Measurements from ENCODE around the gene FRAS1.

The FRAS1 gene

DNA sequence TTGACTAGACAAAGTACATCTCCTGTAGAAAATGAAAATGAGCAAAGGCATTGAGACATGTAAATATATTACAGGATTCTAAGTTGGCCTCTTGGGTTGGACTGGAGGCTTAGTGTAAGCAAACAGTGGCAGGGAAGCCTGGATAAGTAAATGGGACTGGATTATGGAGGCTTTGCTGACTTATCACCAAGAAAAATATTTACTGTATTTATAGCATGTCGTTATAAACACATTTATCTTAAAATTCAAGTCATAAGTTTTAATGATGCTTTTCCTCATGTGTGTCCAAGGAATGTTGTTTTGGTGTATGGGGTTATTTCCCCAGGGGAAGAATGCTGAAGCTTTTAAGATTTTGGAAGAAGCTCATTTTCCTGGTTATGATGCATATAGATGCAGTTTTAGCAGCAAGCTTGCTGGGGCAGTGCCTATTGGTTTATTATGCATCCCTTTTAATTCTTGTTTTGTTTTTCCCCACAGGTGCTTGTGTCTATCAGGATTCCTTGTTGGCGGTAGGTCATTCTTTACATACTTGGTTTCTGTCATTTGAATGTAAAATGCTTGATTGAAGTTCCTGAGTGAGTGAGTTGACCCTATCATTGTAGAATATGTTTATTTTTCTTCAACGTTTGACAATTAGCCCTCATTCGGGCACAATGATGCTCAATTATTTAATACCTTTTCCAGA is 8.5 kb downstream of the FRAS1 start:
- Mint-ChIP-seq H3K9me3 (no peaks in the 10 kb centered on the region), H3K4me3 (no peak overlapping the region), H3K36me3 (ENCODE audit: low read depth) (peaks cover 19% of the 10 kb centered on the region), H3K4me1 (no peaks in the 10 kb centered on the region), H3K27me3 (ENCODE audit: low read depth, poor library complexity) (no peaks in the 10 kb centered on the region), H3K27ac (no peak overlapping the region)
- no peak for DNase-seq
- TF ChIP-seq, protein P1, sequence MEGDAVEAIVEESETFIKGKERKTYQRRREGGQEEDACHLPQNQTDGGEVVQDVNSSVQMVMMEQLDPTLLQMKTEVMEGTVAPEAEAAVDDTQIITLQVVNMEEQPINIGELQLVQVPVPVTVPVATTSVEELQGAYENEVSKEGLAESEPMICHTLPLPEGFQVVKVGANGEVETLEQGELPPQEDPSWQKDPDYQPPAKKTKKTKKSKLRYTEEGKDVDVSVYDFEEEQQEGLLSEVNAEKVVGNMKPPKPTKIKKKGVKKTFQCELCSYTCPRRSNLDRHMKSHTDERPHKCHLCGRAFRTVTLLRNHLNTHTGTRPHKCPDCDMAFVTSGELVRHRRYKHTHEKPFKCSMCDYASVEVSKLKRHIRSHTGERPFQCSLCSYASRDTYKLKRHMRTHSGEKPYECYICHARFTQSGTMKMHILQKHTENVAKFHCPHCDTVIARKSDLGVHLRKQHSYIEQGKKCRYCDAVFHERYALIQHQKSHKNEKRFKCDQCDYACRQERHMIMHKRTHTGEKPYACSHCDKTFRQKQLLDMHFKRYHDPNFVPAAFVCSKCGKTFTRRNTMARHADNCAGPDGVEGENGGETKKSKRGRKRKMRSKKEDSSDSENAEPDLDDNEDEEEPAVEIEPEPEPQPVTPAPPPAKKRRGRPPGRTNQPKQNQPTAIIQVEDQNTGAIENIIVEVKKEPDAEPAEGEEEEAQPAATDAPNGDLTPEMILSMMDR (IDR thresholded peaks at IDR 0.05) = no peak

- H3K27ac Mint-ChIP-seq = no peak overlapping the region
- TF ChIP-seq, protein P1 (IDR thresholded peaks at IDR 0.05) = no peak
- H3K4me1 Mint-ChIP-seq = peaks cover 5% of the 10 kb centered on the region
- H3K27me3 Mint-ChIP-seq (ENCODE audit: low read depth, poor library complexity) = no peaks in the 10 kb centered on the region
- peaks cover 26% of the 10 kb centered on the region for H3K36me3 Mint-ChIP-seq (ENCODE audit: low read depth)
- no peak overlapping the region for H3K4me3 Mint-ChIP-seq
- no peak for DNase-seq
- H3K9me3 Mint-ChIP-seq = no peaks in the 10 kb centered on the region
Observed at GRCh38 chr4:78068481-78068880, 11.4 kb downstream of the FRAS1 start.

DNA sequence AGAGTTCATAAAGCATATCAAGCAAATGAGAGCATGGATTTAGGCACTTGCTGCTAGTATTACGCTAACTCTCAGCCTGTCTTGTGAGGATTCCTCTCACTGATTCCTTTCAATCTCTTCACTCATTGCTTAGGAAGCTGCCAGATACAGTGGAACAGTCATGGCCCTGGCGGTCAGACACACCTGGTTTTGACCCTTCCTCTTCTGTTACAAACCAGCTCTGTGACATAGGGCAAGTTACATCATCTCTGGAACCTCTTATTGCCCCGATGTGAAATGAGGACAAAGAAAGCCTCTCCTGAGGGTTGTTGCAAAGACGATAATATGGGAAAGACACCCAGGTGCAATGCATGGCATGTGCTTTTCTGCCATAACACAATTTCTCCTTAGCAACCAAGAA is 12.2 kb downstream of the FRAS1 start:
- Mint-ChIP-seq H3K36me3 (ENCODE audit: low read depth) (peaks cover 26% of the 10 kb centered on the region), H3K27ac (no peak overlapping the region), H3K4me1 (peaks cover 14% of the 10 kb centered on the region), H3K27me3 (ENCODE audit: low read depth, poor library complexity) (no peaks in the 10 kb centered on the region), H3K9me3 (no peaks in the 10 kb centered on the region), H3K4me3 (no peak overlapping the region)
- no peak for DNase-seq
- TF ChIP-seq, protein P1 (IDR thresholded peaks at IDR 0.05) = no peak

GRCh38 chr4:78069859-78070258 is 12.7 kb downstream of the FRAS1 start:
- TF ChIP-seq, protein P1 (IDR thresholded peaks at IDR 0.05) = no peak
- Mint-ChIP-seq H3K27ac (no peak overlapping the region), H3K36me3 (ENCODE audit: low read depth) (peaks cover 26% of the 10 kb centered on the region), H3K27me3 (ENCODE audit: low read depth, poor library complexity) (no peaks in the 10 kb centered on the region), H3K9me3 (no peaks in the 10 kb centered on the region), H3K4me1 (peaks cover 19% of the 10 kb centered on the region), H3K4me3 (no peak overlapping the region)
- no peak for DNase-seq

GRCh38 chr4:78070731-78071282 is 13.7 kb downstream of the FRAS1 start:
- no peaks in the 10 kb centered on the region for H3K9me3 Mint-ChIP-seq
- no peak for DNase-seq
- no peaks in the 10 kb centered on the region for H3K27me3 Mint-ChIP-seq (ENCODE audit: low read depth, poor library complexity)
- TF ChIP-seq, protein P1 (IDR thresholded peaks at IDR 0.05) = no peak
- peaks cover 26% of the 10 kb centered on the region for H3K4me1 Mint-ChIP-seq
- H3K4me3 Mint-ChIP-seq = no peak overlapping the region
- H3K27ac Mint-ChIP-seq = no peak overlapping the region
- peaks cover 26% of the 10 kb centered on the region for H3K36me3 Mint-ChIP-seq (ENCODE audit: low read depth)

- TF ChIP-seq, protein P1 (IDR thresholded peaks at IDR 0.05) = no peak
Observed at GRCh38 chr4:78074759-78075158, 17.6 kb downstream of the FRAS1 start.

More at GRCh38 chr4:78074759-78075158, 17.6 kb downstream of the FRAS1 start:
- Mint-ChIP-seq H3K27me3 (ENCODE audit: low read depth, poor library complexity) (peaks cover 3% of the 10 kb centered on the region), H3K36me3 (ENCODE audit: low read depth) (peaks cover 8% of the 10 kb centered on the region), H3K9me3 (no peaks in the 10 kb centered on the region), H3K4me1 (peaks cover 29% of the 10 kb centered on the region), H3K27ac (peak overlapping the region; percentile 19), H3K4me3 (no peak overlapping the region)
- DNase-seq = no peak
